Right lobe of liver (tissue), 4 donors: Measurements from ENCODE around the gene DLEC1.

ENCODE experiments used
- CTCF ChIP-seq, 4 donors: fragments of 200-600 bp in 3 of 4; fragments of 450-650 bp in 1 of 4; IDR thresholded peaks; one replicate each; pipeline versions ENCODE4 v1.5.1 to v1.8.0; 2016 to 2022; ENCODE audit warnings: antibody characterized with exemption in 4 of 4, mild to moderate bottlenecking in 2 of 4
- POLR2A ChIP-seq: fragments of 450-650 bp; IDR thresholded peaks from one replicate; pipeline ENCODE4 v1.6.1; 2017; ENCODE audit warnings: antibody characterized with exemption, mild to moderate bottlenecking
- donor health status: DM: no; HTN: no; CAD: no.
- donor health status: DM: no; HTN: no; CAD: no.
- donor health status: DM: no; HTN: yes; CAD: no.

DNA sequence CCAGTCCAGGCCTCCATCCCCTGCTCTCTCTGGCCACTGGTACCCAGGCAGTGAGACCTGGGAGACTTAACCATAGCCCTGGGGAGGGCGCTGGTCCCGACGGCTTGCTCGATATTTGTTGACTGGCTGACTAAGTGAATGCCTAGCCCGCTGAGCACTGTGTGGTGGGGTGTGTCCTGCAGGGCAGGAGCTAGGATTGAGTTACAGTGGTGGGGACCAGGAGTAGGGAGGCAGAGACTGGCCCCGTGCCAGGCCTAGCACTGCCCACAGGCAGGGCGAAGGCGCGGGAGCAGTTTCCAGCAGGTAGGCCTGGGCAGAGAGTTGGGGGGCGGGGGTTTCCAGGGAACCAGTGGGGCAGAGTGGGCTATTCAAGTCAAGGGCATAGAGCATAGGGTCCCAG, 48.5 kb upstream of the DLEC1 start, which contains the start of gene VILL:
- TF ChIP-seq CTCF (IDR thresholded peaks at IDR 0.05): no peak
- TF ChIP-seq POLR2A: no peak
